Body of pancreas (tissue), 4 donors: Measurements from ENCODE around the gene GRN. TPM values are rescaled to one million over a fixed set of nuclear protein-coding genes. Genes with fewer than 3 reads are reported as not detected.

Experiments
- ATAC-seq: fragments of 150-250 bp; one replicate; pipeline ENCODE4 v1.9.1; 2016
- DNase-seq, 4 donors: peaks; one replicate each; pipeline ENCODE4 v3.0.0-alpha.2; 2019
- H3K27ac ChIP-seq, 4 donors: fragments of 200-600 bp; sonication (generic); 1 replicate in 3 of 4; 2 replicates in 1 of 4; pipeline versions ENCODE4 v1.5.1 to v1.6.1; 2016 to 2019; ENCODE audit warnings: mild to moderate bottlenecking in 1 of 4, mixed read lengths in 1 of 4, moderate library complexity in 1 of 4
- H3K27me3 ChIP-seq, 2 donors: fragments of 200-600 bp; sonication (generic); one replicate each; pipeline ENCODE4 v1.6.0; 2016; ENCODE audit warnings: mild to moderate bottlenecking in 1 of 2
- H3K36me3 ChIP-seq, 2 donors: fragments of 200-600 bp; sonication (generic); replicated peaks in 1 of 2; 2 replicates each; pipeline ENCODE4 v1.5.1; 2016; ENCODE audit warnings: low read depth in 2 of 2; ENCODE audit not compliant: insufficient read depth in 1 of 2
- H3K4me1 ChIP-seq: fragments of 200-600 bp; sonication (generic); one replicate; pipeline ENCODE4 v1.6.0; 2016
- H3K4me3 ChIP-seq, 2 donors: fragments of 200-600 bp; sonication (generic); 1 replicate in 1 of 2; 2 replicates in 1 of 2; pipeline ENCODE4 v1.5.1; 2016 to 2019
- H3K9me3 ChIP-seq, 3 donors: fragments of 200-600 bp; sonication (generic); 1 replicate in 2 of 3; 2 replicates in 1 of 3; pipeline ENCODE4 v1.5.1; 2016
- CTCF ChIP-seq, 7 experiments: fragments of 450-650 bp in 4 of 7; fragments of 200-600 bp in 3 of 7; sonication (generic) in 3 of 7; IDR thresholded peaks; one replicate each; pipeline ENCODE4 v1.5.1; 2016 to 2019; ENCODE audit warnings: antibody characterized with exemption in 7 of 7
- POLR2A ChIP-seq, 3 donors: fragments of 450-650 bp; IDR thresholded peaks; one replicate each; pipeline ENCODE4 v1.6.1; 2016; ENCODE audit warnings: antibody characterized with exemption in 3 of 3, mild to moderate bottlenecking in 2 of 3
- WGBS, 2 donors: methylation state at CpG; one replicate each; pipeline ENCODE4 v1.1.5; 2017; 5-methylcytosine and 5-hydroxymethylcytosine counted together
- intact Hi-C: fragments of 100-400 bp; cut with DNase I; formaldehyde crosslinking; loops from one replicate; pipeline ENCODE4 v1.15.1; 2023
- total RNA-seq, 2 donors: library from RNA; depleted of rRNA; stranded (reverse); fragments of >200 nt; gene quantifications; one replicate each; pipeline ENCODE4 v1.1.0, GENCODE V29; 2016

The GRN gene
- total RNA-seq, 2 donors from 2014 or later: 119 to 153 TPM

GRCh38 chr17:44310609-44311376 is 34.3 kb upstream of the GRN start:
- intact Hi-C loops: no loop called here
- Histone ChIP-seq H3K9me3 (no peaks in the 10 kb centered on the region), H3K4me3 (no peak overlapping the region), H3K27ac (no peak overlapping the region), H3K36me3 (no peaks in the 10 kb centered on the region), H3K27me3 (peaks cover 0 to 3% of the 10 kb centered on the region in 2 donors), H3K4me1 (peaks cover 28% of the 10 kb centered on the region)
- ATAC-seq (no peak), DNase-seq (no peak)
- 60 to 75% methylated on average over 1 to 10 of the region's 10 CpGs for WGBS, 2 donors
- TF ChIP-seq CTCF (IDR thresholded peaks at IDR 0.05): no peak
- TF ChIP-seq POLR2A (IDR thresholded peaks at IDR 0.05): no peak

- no peak for TF ChIP-seq CTCF (IDR thresholded peaks at IDR 0.05)
- TF ChIP-seq POLR2A (IDR thresholded peaks at IDR 0.05): no peak
- peaks cover 0 to 9% of the 10 kb centered on the region in 2 donors for H3K27me3 ChIP-seq
- no peaks in the 10 kb centered on the region for H3K9me3 ChIP-seq
- ATAC-seq (no peak), DNase-seq (no peak)
- H3K27ac ChIP-seq: no peak overlapping the region
- 77 to 84% methylated on average over 3 of the region's 5 CpGs for WGBS, 2 donors
- peaks cover 28% of the 10 kb centered on the region for H3K4me1 ChIP-seq
- no peaks in the 10 kb centered on the region for H3K36me3 ChIP-seq
- no peak overlapping the region for H3K4me3 ChIP-seq
- intact Hi-C loops: no loop called here
These were observed 33.4 kb upstream of the GRN start for GRCh38 chr17:44311562-44312181.

- H3K9me3 ChIP-seq: no peaks in the 10 kb centered on the region
- TF ChIP-seq POLR2A (IDR thresholded peaks at IDR 0.05): no peak
- no peak for TF ChIP-seq CTCF (IDR thresholded peaks at IDR 0.05)
- intact Hi-C loops: no loop called here
- H3K27ac ChIP-seq: no peak overlapping the region
- peaks cover 24% of the 10 kb centered on the region for H3K4me1 ChIP-seq
- no peak overlapping the region for H3K4me3 ChIP-seq
- ATAC-seq (no peak), DNase-seq (no peak)
- peaks cover 0 to 9% of the 10 kb centered on the region in 2 donors for H3K27me3 ChIP-seq
- WGBS, 2 donors: 72 to 73% methylated on average over 15 of the region's 17 CpGs
- no peaks in the 10 kb centered on the region for H3K36me3 ChIP-seq
These were observed 32.6 kb upstream of the GRN start for GRCh38 chr17:44312396-44313104.

DNA sequence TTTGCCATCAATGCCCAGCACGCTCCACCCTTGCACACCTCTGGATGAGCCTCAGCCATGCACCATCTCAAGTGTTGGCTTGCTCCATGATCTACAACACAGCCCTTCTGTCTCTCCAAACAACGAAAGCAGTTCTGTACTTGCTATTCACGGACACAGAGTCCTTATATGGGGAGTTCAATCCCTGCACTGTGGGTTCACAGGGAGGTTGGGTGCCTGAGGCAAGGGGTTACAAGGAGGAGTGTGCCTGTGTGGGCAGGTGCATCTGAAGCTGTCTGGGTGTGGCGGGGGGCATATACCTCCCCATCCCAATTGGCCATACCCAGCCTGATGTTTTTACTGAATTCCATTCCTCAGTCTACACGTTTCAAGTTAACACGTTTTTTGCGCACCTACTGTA is 31.1 kb upstream of the GRN start:
- Histone ChIP-seq H3K9me3 (no peaks in the 10 kb centered on the region), H3K4me1 (peaks cover 11% of the 10 kb centered on the region), H3K36me3 (no peaks in the 10 kb centered on the region), H3K27me3 (peaks cover 0 to 9% of the 10 kb centered on the region in 2 donors), H3K27ac (no peak overlapping the region), H3K4me3 (no peak overlapping the region)
- WGBS, 2 donors: 74% methylated on average over 7 of the region's 7 CpGs
- no peak for ATAC-seq
- no peak for TF ChIP-seq CTCF (IDR thresholded peaks at IDR 0.05)
- TF ChIP-seq POLR2A (IDR thresholded peaks at IDR 0.05): no peak
- intact Hi-C loops: no loop called here
- no peak for DNase-seq
